Stimulated activated CD4-positive, alpha-beta T cell treated with anti-CD3 and anti-CD28 coated beads, TNF-alpha, amount 100 ng/mL, for 48 hours (primary cell): ENCODE results near the gene SUSD1.

ENCODE experiments used
- DNase-seq, 3 donors: peaks; one replicate each; pipeline ENCODE4 v3.0.0-alpha.2; 2020; ENCODE audit warnings: low read depth in 3 of 3

Gene SUSD1

GRCh38 chr9:112065806-112066606 is 109.1 kb downstream of the SUSD1 start:
- DNase-seq: no peak

DNA sequence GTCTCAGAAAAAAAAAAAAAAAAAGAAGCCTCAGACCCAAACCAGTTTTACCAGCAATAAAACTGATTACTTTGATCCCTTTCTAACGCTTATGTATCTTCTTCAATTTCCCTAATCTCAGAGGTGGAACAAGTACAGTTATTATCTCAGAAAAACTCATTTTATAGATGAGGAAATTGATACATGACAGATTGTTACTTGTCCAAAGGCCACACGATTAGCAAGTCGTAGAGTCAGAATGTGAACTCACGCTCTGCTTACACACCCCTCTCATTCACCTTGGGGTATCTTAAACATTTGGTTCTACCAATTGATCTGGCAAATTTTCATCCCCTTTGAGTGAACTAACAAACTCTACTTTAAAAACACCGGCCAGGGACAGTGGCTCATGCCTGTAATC is 110.2 kb downstream of the SUSD1 start:
- no peak for DNase-seq

DNA sequence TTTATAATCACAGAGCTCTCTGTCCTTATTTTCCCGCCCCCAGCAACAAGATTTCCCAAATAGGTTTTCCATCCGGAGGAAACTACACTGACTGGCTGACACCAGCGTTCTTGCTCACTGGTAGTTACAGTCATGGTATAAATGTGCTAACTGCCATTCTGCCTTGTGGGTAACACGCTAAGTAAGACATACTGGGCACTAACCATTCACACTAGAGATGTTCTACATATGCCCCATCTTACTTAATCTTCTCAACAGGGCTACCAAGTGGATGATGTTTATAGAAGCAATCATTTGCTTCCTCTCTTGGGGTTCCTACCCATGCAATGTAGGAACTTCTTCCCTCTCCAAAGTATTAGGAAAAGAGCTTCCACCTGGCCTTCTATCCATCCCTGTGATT is 111.5 kb downstream of the SUSD1 start:
- no peak for DNase-seq

DNA sequence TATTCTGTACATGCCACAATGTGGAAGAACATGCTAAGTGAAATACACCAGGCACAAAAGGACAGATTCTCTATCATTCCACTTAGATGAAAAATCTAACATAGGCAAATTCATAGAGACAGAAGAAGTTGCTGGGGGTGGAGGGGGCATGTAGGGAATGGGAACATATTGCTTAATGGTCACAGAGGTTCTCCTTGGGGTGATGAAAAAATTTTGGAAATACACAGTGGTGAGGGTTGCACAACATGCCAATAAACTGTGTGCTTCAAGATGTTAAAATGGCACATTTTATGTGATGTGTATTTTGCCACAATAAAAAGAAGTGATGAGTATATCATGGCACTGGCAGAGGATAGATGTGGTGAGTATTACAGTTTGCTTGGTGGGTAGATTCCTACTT is 111.9 kb downstream of the SUSD1 start:
- DNase-seq: no peak

DNA sequence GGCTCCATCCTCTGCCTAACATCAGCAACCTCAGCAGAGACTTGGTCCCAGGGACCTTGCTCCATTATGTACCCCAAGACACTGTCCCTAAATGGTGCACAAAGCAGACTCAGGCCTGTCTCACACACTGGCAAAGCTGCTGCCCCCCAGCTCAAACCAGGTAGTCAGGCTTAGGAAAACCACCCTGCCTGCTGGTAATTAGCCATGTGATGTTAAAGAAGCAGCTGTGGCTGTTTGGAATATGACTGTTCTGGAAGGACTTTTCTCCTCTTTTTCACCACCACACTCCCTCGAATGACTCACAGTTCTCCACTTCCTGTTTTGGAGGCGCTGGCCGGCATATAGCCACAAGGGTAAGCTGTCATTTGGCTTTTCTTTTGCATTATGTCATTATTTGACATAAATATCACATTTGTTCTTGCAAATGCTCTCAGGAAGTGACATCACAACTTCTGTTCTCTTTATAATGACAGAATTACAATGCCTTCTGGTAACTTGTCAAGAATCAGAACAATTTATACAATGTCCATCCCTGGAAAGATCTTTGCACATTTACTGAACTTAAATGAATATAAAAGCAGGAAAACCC is 113.9 kb downstream of the SUSD1 start:
- DNase-seq: peak in 2 of 3 donors; percentile 19 to 23

GRCh38 chr9:112059966-112060320 is 115.2 kb downstream of the SUSD1 start:
- no peak for DNase-seq

GRCh38 chr9:112059145-112059965 is 115.7 kb downstream of the SUSD1 start:
- no peak for DNase-seq

DNA sequence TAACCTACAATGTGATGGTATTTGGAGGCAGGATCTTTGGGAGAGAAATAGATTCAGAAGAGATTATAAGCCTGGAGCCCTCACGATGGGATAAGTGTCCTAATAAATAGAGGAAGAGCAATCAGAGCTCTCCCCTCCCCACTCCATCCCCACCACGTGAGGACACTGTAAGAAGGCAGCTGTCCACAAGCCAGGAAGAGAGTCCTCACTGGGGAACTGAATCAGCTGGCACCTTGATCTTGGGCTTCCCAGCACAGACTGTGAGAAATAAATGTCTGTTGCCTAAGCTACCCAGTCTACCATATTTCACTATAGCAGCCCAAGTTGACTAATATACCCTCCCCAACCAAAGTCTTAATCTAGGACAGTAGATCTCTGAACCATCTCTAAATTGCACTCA is 118.1 kb downstream of the SUSD1 start:
- no peak for DNase-seq

GRCh38 chr9:112054916-112055315 is 120.2 kb downstream of the SUSD1 start:
- no peak for DNase-seq

- no peak for DNase-seq
Observed at GRCh38 chr9:112051812-112052211, 123.3 kb downstream of the SUSD1 start.

GRCh38 chr9:112050544-112051475 is 124.3 kb downstream of the SUSD1 start:
- no peak for DNase-seq

GRCh38 chr9:112049811-112050516 is 125.1 kb downstream of the SUSD1 start:
- DNase-seq: no peak

DNA sequence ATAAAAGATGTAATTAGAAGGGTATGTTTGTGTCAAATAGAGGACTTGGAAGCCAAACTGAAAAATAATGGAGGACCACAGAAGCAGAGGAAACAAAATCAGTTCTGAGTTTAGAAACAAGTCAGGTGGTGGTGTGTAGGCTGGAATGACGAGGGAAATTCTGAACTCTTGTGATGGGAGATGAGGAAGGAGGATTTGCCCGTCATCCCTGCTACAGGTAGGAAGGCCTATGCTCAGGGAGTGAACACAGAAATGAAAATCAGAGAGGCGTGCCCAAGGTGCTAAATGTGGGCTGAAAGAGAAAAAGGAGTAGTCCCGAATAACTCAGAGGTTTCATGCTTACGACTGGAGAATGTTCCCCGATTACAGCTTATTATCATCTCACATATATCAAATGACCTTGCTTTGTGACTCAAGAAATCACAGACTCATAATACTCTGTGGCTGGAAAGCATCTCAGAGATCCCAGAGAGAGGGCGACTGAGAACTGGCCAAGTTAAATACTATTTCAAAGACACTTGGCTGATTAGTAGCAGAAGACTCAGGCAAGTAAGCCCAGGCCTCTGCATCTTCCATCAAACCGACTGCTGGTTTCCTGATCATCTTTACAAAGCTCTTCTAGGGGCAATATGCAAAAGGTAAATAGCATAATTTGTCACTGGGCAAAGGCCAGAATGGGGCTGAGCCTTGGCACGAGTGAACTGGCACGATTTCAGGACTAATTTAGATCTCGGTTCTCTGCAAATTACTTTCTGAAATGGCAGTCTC is 126.0 kb downstream of the SUSD1 start:
- DNase-seq: no peak

- DNase-seq: no peak
Observed at GRCh38 chr9:112047538-112048066, 127.5 kb downstream of the SUSD1 start.

GRCh38 chr9:112046181-112046580 is 128.9 kb downstream of the SUSD1 start:
- DNase-seq: no peak

GRCh38 chr9:112044881-112045280 is 130.2 kb downstream of the SUSD1 start:
- DNase-seq: no peak

- DNase-seq: no peak
Observed at GRCh38 chr9:112044186-112044585, 130.9 kb downstream of the SUSD1 start.

GRCh38 chr9:112043423-112043822 is 131.7 kb downstream of the SUSD1 start:
- no peak for DNase-seq

- no peak for DNase-seq
Observed at GRCh38 chr9:112042769-112043168, 132.3 kb downstream of the SUSD1 start.

- DNase-seq: no peak
Observed at GRCh38 chr9:112042244-112042638, 132.9 kb downstream of the SUSD1 start.
